Measurements from ENCODE around the gene SYNPO2. TPM values are rescaled to one million over a fixed set of nuclear protein-coding genes. Genes with fewer than 3 reads are reported as not detected.

The SYNPO2 gene
- total RNA-seq, 1 donor from 2014 or later: 26.2 TPM

- no peak for ATAC-seq
- peak overlapping the region; percentile 33 for H3K4me3 ChIP-seq
- TF ChIP-seq CTCF (IDR thresholded peaks at IDR 0.05): no peak
- intact Hi-C loops (cut with DNase I): no loop called here
- no peak overlapping the region for H3K27ac ChIP-seq
- no peaks in the 10 kb centered on the region for H3K27me3 ChIP-seq (ENCODE audit: low read depth)
- no peak for DNase-seq
- peaks cover 17% of the 10 kb centered on the region for H3K4me1 ChIP-seq
- no peaks in the 10 kb centered on the region for H3K36me3 ChIP-seq
- H3K9me3 ChIP-seq: no peaks in the 10 kb centered on the region
These were observed 139.2 kb downstream of the SYNPO2 start for GRCh38 chr4:119027811-119028210.

- Histone ChIP-seq H3K36me3 (no peaks in the 10 kb centered on the region), H3K27ac (no peak overlapping the region), H3K4me3 (peak overlapping the region; percentile 33), H3K27me3 (ENCODE audit: low read depth) (no peaks in the 10 kb centered on the region), H3K9me3 (no peaks in the 10 kb centered on the region), H3K4me1 (peaks cover 17% of the 10 kb centered on the region)
- no peak for TF ChIP-seq CTCF (IDR thresholded peaks at IDR 0.05)
- DNase-seq: no peak
- intact Hi-C loops (cut with DNase I): no loop called here
- ATAC-seq: no peak
These were observed 139.6 kb downstream of the SYNPO2 start for GRCh38 chr4:119028296-119028695.

DNA sequence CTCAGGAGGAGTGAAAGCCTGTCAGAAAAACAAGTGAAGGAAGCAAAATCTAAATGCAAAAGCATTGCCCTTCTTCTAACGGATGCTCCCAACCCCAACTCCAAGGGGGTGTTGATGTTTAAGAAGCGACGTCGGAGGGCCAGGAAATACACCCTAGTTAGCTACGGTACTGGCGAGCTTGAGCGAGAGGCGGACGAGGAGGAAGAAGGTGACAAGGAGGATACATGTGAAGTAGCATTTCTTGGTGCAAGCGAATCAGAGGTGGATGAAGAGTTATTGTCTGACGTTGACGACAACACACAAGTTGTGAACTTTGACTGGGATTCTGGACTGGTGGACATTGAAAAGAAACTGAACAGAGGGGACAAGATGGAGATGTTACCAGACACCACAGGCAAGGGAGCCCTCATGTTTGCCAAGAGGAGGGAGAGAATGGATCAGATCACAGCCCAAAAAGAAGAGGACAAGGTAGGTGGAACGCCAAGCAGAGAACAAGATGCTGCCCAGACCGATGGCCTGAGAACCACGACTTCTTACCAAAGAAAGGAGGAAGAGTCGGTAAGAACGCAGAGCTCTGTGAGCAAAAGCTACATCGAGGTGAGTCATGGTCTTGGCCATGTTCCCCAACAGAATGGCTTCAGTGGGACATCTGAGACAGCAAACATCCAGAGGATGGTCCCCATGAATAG, 141.3 kb downstream of the SYNPO2 start:
- no peak for ATAC-seq
- H3K4me3 ChIP-seq: no peak overlapping the region
- peaks cover 13% of the 10 kb centered on the region for H3K4me1 ChIP-seq
- TF ChIP-seq CTCF (IDR thresholded peaks at IDR 0.05): no peak
- no peaks in the 10 kb centered on the region for H3K9me3 ChIP-seq
- no peaks in the 10 kb centered on the region for H3K36me3 ChIP-seq
- no peak for DNase-seq
- H3K27me3 ChIP-seq (ENCODE audit: low read depth): no peaks in the 10 kb centered on the region
- intact Hi-C loops (cut with DNase I): no loop called here
- H3K27ac ChIP-seq: no peak overlapping the region

GRCh38 chr4:119030536-119030890, 141.9 kb downstream of the SYNPO2 start:
- Histone ChIP-seq H3K4me1 (peaks cover 8% of the 10 kb centered on the region), H3K27me3 (ENCODE audit: low read depth) (no peaks in the 10 kb centered on the region), H3K36me3 (no peaks in the 10 kb centered on the region), H3K27ac (no peak overlapping the region), H3K9me3 (no peaks in the 10 kb centered on the region), H3K4me3 (no peak overlapping the region)
- no peak for DNase-seq
- intact Hi-C loops (cut with DNase I): no loop called here
- no peak for TF ChIP-seq CTCF (IDR thresholded peaks at IDR 0.05)
- ATAC-seq: no peak

DNA sequence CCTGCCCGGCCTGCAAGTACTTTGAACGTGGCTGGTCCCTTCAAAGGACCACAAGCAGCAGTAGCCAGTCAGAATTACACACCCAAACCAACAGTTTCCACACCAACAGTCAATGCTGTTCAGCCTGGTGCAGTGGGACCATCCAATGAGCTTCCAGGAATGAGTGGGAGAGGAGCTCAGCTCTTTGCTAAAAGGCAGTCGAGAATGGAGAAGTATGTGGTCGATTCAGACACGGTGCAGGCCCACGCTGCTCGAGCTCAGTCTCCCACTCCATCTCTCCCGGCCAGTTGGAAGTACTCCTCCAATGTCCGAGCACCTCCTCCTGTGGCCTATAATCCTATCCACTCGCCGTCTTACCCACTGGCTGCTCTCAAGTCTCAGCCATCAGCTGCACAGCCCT, 142.6 kb downstream of the SYNPO2 start:
- peak; percentile 39 to 46 for ATAC-seq
- intact Hi-C loops (cut with DNase I): no loop called here

More for the DNA sequence above, 142.6 kb downstream of the SYNPO2 start:
- H3K36me3 ChIP-seq: no peaks in the 10 kb centered on the region
- H3K27ac ChIP-seq: no peak overlapping the region
- H3K4me3 ChIP-seq: no peak overlapping the region
- DNase-seq: no peak
- no peaks in the 10 kb centered on the region for H3K9me3 ChIP-seq
- H3K4me1 ChIP-seq: peaks cover 5% of the 10 kb centered on the region
- H3K27me3 ChIP-seq (ENCODE audit: low read depth): no peaks in the 10 kb centered on the region
- no peak for TF ChIP-seq CTCF (IDR thresholded peaks at IDR 0.05)

All from lower lobe of right lung (tissue), 2 donors.